Pulmonary artery endothelial cell (primary cell): ENCODE data around the gene SPSB1. TPM values are rescaled to one million over a fixed set of nuclear protein-coding genes. Genes with fewer than 3 reads are reported as not detected.
A peak's percentile ranks its signal among the peaks of the same experiment; 100 is the strongest.
"Not testable (repeated sequence)": the region's sequence is repeated elsewhere in the genome, so short reads cannot be mapped to it uniquely, and the experiment has no call there.

Source experiments
- DNase-seq: peaks from one replicate; pipeline ENCODE4 v3.0.0-alpha.2; 2011; ENCODE audit warnings: low read depth, low spot score
- total RNA-seq: library from RNA; depleted of rRNA; stranded (reverse); fragments of >200 nt; gene quantifications from 2 replicates; pipeline ENCODE4 v1.2.3, GENCODE V29; 2014

The SPSB1 gene
- total RNA-seq, 1 donor from 2014 or later: 18.9 TPM

DNA sequence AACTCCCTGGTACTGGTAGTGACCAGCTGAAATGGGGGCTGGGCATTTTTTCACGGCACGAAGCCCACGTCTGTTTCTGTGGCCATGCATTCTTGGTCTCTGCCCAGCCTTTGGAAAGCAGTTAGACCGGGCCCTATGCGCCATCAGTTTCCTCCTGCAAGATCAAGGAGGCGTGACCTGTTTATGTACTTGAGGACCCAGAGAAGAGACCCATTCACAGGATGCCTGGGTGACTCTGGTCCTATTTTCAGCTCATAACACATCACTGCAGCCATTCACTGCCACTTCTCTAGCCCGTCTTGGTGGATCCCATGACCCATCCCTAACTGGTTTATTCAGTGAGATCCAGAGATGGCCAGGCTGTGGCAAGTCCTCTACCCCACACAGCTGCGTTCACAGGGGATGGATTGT is 70.4 kb downstream of the SPSB1 start:
- DNase-seq: no peak

DNA sequence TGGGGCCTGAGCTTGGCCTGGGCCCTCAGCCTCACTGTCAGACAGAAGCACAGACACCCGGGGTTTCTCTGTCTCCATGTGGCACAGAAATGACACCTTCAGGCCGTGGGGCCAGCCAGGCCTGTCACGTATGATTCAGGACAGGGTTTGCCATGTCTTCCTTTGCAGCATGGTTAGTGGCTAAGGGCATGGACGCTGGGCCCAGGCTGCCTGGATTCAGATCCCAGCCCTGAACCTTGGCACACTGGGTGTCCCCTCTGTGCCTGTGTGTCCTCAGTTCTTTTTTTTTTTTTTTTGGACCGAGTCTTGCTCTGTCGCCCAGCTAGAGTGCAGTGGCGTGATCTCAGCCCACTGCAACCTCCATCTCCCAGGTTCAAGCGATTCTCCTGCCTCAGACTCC is 73.6 kb downstream of the SPSB1 start:
- no peak for DNase-seq

DNA sequence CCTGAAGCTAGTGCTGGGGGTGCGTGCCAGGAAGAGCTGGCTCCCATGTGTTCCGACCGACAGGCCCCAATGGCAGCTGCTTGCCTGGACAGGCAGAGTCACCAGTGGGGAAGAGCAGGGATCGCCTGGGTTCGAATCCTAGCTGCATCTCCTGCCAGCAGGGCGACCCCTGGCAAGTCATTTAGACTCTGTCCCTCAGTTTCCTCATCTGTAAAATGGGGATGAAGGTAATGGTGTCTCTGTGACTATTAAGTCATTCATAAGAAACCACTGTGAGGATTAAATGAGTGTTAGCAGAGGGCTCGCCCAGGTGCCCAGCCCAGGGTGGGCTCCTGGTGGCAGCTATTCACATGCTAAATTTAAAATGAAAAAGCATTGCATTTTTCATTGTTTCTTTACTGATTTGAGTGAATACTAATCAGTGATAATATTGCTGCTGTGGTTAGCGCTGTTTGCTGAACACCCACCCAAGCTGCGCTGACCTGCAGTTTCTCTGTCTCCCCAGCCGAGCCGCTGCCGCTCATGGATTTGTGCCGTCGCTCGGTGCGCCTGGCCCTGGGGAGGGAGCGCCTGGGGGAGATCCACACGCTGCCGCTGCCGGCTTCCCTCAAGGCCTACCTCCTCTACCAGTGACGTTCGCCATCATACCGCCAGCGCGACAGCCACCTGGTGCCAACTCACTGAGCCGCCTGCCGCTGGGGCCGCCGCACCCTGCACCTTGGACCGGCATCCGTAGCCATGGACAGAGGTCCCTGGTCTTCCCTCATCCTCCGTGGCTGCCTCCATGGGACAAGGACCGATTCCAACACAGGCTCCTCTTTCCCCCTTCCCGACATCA is 74.5 kb downstream of the SPSB1 start:
- DNase-seq: no peak

DNA sequence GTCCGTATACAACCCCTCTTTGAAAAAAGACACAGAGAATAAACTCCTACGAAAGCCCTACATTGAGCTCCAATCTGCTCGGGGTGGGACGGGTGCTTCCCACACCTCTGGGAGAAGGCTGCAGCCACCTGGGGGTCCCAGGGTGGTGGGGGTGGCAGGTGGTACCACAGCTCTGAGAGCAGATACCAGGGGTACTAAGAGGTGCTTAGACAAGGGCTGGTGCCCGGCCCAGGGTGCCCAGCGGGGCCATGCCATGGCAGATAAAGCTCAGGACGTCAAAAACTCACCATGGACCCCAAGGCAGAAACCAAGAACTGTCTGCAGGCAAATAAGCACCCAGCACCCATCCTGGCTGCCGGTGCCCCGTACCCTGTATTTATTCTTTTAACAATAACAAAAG is 75.1 kb downstream of the SPSB1 start:
- no peak for DNase-seq

DNA sequence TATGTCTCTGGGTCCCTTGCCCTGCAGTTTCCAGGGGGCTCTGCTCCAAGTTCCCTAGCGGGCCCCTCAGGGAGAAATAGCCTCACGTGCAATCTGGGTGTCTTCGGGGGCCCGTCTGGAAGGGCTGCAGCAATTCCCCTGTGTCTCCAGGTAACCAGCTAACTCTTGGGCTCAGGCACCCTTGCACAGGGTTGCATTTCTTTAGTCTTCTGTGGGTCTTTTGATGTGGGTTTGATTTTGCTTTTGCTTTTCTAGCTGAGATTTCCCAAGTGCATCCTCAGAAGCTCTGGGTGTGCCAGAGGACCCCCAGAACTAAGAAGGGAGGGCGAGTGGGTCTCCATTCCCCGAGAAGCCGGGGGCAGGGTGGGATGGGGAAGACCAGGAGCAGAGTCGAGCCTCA is 75.7 kb downstream of the SPSB1 start:
- DNase-seq: no peak

DNA sequence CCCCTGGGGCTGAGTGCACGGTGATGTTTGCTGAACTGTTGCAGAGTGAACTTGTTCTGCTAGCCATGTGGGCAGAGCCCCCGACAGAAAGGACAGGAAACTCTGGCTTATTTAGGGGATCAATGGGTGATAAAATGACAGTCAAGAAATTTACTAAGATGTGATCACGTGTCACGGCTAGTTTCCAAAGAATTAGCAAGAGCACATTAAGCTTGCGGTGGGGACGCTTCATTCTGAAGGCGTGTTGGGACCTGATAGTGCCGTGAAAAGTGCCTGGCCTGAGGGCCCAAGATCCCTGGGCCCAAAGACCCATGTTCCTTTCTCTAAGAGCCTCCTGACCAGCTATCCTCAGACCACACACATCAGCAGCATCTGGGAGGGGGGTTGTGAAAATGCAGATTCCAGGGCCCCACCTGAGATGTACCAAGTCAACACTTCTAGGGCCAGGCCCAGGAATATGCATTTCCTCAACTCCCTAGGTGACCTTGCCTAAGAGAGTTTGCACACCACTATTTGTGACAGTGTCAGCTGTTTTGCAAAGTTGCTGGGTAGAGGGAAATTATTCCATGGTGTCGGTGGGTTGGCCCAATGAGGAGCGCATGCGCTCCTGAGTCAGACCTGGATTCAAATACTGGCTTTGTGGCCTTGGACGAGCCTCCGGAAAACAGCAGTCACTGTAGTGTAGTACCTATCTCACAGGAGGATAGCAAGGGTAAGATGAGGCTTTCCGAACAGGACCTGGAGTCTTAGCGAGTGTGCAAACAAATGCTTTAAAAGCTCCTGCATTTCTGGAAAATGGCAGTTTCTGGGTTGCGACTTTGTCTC is 77.5 kb downstream of the SPSB1 start:
- DNase-seq: no peak

DNA sequence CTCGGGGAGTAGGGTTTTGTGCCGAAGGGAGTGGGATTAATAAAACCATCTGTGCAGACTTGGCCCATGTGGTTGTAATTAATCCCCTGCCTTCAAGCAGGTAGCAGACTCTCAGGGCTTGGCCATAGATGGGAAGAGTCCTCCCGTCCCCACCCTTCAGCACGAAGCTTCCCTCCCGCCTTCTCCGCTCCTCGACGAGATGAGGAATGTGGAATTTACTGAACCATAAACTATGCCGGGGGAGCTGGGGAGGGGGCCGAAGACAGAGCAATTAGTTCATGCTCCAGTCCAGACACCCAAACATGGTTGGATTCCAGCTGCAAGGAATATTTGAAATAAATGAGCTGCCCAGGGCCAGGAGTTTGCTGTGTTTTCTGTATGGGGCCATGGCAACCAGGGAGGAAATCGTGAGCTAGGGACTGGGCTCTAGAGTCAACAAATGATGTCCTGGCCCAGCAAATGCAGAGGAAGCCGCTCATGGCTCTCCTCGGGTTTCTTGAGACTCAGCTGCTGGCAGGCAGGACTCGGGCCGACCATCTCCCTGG is 78.8 kb downstream of the SPSB1 start:
- peak; percentile 78 for DNase-seq

DNA sequence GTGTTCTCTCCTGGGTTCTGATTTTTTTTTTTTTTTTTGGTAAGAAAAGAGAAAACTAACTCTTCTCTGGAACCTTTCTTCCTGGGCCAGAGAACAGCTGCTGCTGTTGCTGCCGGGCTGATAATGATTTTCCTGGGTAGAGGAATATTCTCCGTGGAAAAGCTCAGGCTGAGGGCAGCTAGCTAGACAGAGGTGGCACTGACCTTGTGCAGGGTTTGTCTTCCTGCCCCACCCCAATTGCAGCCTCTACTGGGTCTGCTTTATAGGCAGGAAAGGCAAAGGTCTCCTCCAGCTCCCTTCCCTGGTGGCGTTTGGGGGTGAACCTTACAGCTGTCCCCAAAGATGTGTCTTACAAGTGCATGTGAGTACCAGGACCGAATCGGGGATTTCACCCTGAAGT is 79.3 kb downstream of the SPSB1 start:
- no peak for DNase-seq

DNA sequence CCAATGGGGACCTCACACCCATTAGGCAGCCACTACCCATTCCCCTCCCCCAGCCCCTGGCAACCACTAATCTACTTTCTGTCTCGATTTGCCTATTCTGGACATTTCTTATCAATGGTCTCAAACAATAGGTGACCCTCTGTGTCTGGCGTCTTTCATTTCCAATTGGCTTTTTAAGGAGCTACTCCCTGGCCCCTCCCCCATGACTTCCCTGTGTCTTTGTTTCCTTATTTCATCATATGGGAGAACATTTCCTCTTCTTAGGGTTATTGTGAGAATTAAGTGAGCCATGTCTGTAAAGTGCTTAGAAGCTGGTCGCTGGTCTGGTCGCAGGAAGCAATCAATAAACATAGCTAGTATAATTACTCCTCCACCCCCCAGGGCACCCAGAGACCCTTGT is 80.9 kb downstream of the SPSB1 start:
- peak; percentile 33 for DNase-seq

DNA sequence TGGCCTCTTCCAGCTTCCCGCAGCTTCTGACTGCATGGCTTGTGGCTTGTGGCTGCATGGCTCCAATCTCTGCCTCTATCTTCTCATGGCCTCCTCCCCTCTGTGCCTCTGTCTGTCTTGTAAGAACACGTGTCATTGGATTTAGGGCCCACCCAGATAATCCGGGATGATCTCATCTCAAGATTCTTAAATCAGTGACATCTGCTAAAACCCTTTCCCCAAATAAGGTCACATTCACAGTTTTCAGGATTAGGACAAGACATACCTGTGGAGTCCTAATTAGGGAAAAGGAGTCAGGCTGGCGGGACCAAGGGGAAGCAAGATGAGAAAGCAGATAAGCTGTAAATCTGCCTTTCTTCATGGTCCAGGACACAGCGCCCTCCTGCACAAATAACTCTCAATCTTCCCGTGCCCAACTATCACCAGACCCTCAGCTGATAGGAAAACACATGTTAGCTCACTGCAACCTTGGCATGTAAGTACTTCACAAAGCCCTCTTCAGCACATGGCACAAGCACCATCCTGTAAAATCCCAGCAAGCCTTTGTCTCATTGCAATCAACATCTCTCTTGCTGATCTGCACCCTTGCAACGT is 82.2 kb downstream of the SPSB1 start:
- DNase-seq: no peak

DNA sequence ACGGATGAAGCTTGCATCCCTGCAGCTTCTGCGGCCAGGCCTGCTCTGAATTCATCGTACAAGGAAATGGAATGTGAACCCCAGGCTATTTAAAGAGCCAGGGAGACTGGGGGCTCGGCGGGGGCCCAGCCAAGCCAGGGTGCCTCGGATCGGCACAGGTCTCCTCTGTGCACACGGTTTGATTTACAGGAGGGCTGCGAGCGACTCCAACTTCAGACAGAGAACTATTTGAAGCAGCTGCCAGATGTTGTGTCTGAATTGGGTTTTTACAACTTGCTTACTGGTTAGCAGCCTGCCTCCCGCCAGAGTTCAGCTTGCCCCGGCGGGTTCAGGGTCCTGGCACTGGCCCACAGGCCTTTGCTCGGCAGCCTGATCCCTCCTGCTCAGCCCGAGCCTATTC is 83.2 kb downstream of the SPSB1 start:
- no peak for DNase-seq

DNA sequence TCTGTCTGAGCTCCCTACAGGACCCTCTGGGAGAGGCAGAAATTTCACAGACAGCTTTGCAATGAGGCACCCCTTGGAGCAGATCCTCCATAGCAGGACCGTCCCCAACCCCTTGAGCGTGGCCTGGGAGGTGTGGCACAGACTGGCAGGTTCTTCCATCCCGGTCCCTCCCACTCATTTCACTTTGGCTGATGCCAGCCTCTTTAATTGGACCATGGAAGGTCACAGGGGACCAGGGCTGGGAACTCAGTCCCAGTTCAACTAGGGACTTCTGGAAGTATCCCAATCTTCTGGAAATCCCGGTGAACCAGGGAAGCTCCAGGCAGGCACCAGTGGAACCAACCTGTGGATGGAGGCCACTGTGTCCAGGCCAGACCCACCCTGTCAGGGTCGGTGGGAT is 83.7 kb downstream of the SPSB1 start:
- no peak for DNase-seq

DNA sequence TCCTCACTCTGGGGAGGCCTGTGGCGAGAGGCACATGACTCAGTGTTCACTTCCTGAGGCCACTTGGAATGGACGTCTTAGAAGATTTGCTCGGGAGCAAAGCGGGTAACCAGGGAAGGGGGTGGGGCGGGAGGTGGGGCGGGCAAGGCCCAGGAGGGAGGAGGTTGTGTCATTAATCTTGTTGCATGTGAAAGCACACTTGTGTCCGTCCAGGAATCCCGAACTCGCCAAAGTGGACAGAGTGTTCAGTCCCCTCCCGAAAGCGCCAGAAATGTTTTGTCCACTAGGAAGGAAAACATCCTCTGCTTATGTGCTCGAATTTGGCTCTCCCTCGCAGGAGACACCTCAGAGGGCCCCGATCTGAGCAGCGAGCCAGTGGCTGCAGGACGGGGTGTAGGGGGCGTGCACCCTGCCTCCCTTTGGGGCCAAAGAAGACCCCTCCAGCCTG is 84.2 kb downstream of the SPSB1 start:
- no peak for DNase-seq

DNA sequence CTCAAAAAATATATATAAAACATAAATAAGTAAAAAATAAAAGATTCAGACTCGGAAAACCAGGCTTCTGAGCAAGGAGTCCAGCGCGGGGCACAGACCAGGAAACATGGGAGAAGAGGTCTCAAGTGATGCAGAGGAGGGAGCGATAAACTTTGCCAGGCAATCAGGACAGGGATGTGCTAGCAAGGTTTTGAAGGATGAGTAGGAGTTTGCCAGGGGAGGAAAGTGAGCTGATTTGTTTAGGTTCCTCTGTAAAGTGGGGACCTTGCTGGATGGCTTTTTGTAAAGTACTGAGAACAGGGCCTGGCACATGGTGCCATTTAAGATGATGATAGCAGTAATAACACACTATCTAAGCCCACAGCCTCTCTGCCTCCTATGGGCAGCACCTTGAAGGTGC is 86.1 kb downstream of the SPSB1 start:
- DNase-seq: no peak

DNA sequence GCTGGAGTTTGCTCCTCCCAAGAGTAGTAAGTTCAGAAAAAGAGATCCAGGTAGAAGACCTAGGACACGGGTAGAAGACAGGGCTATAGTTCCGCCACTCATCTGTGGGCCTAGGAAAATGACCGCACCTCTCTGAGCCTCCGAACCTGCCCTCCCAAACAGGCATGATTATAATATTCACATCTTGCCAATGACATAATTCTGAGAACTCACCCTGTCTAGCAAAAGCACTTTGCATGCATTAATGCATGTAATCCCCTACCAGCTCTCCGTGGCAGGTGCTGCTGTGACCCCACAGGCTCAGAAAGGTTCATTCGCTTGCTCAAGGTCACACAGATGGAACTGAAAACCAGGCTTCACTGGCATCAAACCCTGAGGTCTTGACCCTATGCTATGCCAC is 88.0 kb downstream of the SPSB1 start:
- DNase-seq: no peak

DNA sequence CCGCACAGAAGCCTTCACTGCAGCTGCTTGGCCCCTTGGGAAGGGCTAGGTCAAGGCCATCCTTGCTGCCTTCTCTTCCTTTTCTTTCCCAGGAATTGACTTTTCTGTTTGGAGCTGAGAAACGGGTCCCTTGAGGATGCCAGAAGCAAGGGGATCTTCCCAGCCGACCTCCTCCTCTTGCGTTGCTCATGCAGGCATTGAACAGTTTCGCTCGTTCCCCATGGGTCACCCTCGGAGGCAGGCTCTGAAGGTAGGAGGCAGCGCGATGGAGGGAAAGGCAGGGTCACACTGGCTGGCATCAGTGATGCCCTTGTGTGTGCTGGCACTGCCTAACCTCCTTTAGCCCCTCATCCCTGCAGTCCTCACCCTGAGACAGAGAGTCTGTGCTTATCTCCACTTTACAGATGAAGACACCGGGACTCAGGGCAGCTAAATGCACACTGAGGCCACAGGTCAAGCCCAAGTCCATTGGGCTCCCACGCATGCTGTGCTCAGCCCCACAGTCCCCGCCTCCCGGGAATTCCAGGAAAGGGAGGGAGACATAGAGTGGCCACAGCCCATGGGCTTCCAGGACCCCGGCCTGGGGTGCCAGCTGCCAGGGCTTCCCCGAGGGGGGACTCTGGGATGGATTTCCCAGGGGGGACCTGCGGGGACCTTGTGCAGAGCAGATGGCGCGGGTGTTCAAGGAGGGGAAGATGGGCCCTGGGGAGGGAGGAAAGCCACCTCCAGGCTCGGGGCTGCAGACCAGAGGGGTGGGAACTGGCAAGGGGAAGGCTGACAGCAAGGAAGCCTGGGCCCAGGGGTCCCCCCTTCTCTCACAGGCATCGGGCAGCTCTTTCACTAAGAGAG is 90.2 kb downstream of the SPSB1 start:
- DNase-seq: no peak

DNA sequence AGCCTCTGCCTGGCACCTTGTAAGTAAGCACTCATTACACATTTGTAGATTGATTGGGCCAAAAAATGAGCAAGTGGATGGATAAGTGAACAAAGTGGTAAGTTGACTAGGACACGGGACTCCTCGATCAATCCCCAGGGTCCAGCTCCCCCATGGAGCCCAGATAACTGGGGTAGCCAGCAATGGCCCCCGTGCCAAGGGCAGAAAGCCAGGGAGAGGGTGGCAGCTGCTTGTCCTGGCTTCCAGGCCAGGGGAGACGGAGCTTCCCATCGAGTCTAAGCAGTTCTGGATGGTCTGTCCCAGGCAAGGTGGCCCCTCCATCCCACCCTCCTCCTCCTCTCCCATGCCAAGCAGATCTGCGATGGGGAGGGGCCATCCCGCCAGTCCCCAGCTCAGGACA is 91.4 kb downstream of the SPSB1 start:
- DNase-seq: no peak

DNA sequence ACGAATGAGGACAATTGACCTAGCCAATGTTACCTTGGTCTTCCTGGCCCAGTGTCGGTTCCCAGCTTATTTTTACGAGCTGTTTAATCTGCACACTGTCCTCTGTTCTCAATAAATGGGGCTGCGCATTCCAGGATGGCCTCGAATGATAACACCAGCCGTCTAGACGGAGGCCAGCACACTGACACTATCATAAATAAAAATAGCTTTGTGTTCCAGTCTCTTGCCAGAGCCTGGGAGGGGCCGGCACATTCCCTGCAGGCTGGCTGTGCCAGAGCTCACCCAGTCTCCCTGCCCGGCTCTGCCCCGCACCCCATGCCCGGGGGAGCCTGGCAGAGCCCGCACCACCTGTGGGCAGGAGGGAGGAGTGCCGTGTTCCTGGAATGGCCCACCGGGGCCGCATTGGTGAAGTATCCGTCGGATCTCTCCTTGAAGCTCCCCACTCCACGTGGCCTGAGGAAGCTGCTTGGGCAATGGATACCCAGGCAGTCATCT is 92.1 kb downstream of the SPSB1 start:
- no peak for DNase-seq

DNA sequence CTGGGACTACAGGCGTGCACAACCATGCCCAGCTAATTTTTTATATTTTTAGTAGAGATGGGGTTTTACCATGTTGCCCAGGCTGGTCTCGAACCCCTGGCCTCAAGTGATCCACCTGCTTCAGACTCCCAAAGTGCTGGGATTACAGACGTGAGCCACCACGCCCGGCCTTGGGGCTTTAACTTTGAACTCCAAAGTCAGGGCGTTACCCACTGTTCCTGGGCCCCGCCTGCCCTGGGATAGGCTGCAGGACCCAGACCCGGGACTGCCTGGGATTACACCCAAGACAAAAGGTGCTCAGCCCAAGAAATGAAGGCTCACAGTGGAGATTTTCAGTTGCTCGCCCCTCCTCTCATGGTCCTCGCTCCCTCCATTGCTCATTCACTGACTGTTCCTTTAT is 92.7 kb downstream of the SPSB1 start:
- DNase-seq: not testable (repeated sequence)

DNA sequence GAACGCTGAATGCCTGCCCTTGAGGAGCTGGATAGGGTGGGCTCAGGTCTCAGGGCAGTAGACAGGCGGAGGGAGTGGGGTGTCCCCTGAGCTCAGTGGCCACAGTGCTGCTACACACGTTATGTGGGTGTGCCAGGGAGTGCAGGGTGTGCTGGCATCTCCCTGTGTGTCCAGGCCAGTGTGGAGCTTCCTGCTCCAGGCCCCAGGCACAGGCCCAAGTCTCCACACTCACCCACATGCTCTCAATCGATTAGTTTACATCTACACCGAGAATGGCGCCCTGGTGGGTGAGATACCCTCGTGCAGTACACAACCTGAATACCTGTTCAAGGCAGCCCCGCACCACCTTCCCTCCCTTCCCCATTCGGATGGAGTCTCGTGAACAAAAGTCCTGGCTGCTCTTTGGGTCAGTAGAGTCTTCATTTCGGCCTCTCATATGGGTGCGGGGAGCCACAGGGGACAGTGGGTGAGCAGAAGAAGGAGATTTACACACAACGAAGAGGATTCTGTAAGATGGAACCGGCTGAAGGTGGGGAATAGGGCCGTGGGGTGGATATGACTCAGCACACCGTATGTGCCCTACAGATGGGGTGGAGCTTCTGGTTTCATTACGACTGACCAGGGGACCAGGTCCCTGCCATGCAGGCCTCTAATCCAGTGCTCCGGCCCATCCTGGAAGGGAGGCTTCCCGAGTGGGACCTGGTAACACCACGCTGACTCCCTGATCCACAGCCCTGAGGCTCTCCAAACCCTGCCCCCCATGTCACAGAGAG is 93.3 kb downstream of the SPSB1 start:
- no peak for DNase-seq
